SK-N-SH (cell line): ENCODE results near the gene DUOXA2.

Source experiments
- EZH2phosphoT487 ChIP-seq: fragments of 200-600 bp; sonication (generic); IDR thresholded peaks from 2 replicates; pipeline ENCODE4 v1.6.1; 2017; ENCODE audit warnings: low read depth, mixed run types, mild to moderate bottlenecking, antibody characterized with exemption, moderate library complexity, borderline replicate concordance
- FOSL2 ChIP-seq: IDR thresholded peaks from 2 replicates; pipeline ENCODE4 v1.4.0; 2012; ENCODE audit warnings: low read depth, mild to moderate bottlenecking, moderate library complexity, borderline replicate concordance
- GABPA ChIP-seq: IDR thresholded peaks from 2 replicates; pipeline ENCODE4 v1.4.0; 2012; ENCODE audit warnings: low read depth, mild to moderate bottlenecking
- RAD21 ChIP-seq: IDR thresholded peaks from 2 replicates; pipeline ENCODE4 v1.6.1; 2012; ENCODE audit warnings: mild to moderate bottlenecking, low read length
- RFX5 ChIP-seq: IDR thresholded peaks from 2 replicates; pipeline ENCODE4 v1.6.1; 2012; ENCODE audit warnings: mild to moderate bottlenecking, improper control_type of control experiment, low read length
- RXRA ChIP-seq: IDR thresholded peaks from 2 replicates; pipeline ENCODE4 v1.4.0; 2012; ENCODE audit warnings: low read depth, mild to moderate bottlenecking, borderline replicate concordance
- SIN3A ChIP-seq: IDR thresholded peaks from 2 replicates; pipeline ENCODE4 v1.6.1; 2012; ENCODE audit warnings: low read depth, mild to moderate bottlenecking, low read length, moderate library complexity, borderline replicate concordance
- SMC3 ChIP-seq: IDR thresholded peaks from 2 replicates; pipeline ENCODE4 v1.6.1; 2012; ENCODE audit warnings: low read depth, low read length, improper control_type of control experiment
- TAF1 ChIP-seq: IDR thresholded peaks from 2 replicates; pipeline ENCODE4 v1.6.1; 2012; ENCODE audit warnings: low read depth, mild to moderate bottlenecking, low read length, moderate library complexity, borderline replicate concordance
- TF ChIP-seq, protein P1 (sequence below): fragments of 200-600 bp; sonication (generic); IDR thresholded peaks from 2 replicates; pipeline ENCODE4 v1.6.1; 2017; ENCODE audit warnings: antibody characterized with exemption, mild to moderate bottlenecking, moderate library complexity

DNA sequence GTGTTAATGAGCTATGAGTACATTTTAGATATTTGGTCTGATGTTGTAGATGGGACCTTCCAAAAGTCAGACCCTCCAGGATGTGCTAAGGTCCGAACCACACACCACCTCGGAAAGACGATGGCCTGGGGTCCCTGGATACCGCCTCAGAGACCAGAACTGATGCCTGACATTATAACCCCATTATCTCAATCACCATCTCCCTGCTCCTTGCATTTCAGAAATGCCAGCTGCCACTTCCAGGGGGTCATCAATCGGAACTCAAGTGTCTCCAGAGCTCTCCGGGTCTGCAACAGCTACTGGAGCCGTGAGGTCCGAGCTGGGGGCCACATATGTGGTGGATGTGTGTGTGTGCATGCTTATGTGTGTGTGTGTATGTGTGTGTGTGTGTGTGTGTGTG, 23.6 kb downstream of the DUOXA2 start:
- TF ChIP-seq EZH2phosphoT487 (no peak), SIN3A (no peak), RXRA (no peak), RFX5 (no peak), RAD21 (no peak), GABPA (no peak), FOSL2 (no peak), SMC3 (no peak), TAF1 (no peak)
- TF ChIP-seq, protein P1, sequence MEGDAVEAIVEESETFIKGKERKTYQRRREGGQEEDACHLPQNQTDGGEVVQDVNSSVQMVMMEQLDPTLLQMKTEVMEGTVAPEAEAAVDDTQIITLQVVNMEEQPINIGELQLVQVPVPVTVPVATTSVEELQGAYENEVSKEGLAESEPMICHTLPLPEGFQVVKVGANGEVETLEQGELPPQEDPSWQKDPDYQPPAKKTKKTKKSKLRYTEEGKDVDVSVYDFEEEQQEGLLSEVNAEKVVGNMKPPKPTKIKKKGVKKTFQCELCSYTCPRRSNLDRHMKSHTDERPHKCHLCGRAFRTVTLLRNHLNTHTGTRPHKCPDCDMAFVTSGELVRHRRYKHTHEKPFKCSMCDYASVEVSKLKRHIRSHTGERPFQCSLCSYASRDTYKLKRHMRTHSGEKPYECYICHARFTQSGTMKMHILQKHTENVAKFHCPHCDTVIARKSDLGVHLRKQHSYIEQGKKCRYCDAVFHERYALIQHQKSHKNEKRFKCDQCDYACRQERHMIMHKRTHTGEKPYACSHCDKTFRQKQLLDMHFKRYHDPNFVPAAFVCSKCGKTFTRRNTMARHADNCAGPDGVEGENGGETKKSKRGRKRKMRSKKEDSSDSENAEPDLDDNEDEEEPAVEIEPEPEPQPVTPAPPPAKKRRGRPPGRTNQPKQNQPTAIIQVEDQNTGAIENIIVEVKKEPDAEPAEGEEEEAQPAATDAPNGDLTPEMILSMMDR, result no peak
